Measurements from ENCODE around the gene DMGDH. TPM values are rescaled to one million over a fixed set of nuclear protein-coding genes. Genes with fewer than 3 reads are reported as not detected.
A peak's percentile ranks its signal among the peaks of the same experiment; 100 is the strongest.

Gene DMGDH
- total RNA-seq, 2 donors from 2014 or later, result 0.30 to 1.4 TPM

GRCh38 chr5:79023348-79023747 is 46.1 kb downstream of the DMGDH start:
- H3K36me3 ChIP-seq, result no peaks in the 10 kb centered on the region
- H3K4me1 ChIP-seq, result no peaks in the 10 kb centered on the region
- H3K9ac ChIP-seq (ENCODE audit: low read depth in 2 of 2, low read length in 2 of 2), result no peak overlapping the region
- no peak overlapping the region for H3K4me3 ChIP-seq
- TF ChIP-seq, protein P1, sequence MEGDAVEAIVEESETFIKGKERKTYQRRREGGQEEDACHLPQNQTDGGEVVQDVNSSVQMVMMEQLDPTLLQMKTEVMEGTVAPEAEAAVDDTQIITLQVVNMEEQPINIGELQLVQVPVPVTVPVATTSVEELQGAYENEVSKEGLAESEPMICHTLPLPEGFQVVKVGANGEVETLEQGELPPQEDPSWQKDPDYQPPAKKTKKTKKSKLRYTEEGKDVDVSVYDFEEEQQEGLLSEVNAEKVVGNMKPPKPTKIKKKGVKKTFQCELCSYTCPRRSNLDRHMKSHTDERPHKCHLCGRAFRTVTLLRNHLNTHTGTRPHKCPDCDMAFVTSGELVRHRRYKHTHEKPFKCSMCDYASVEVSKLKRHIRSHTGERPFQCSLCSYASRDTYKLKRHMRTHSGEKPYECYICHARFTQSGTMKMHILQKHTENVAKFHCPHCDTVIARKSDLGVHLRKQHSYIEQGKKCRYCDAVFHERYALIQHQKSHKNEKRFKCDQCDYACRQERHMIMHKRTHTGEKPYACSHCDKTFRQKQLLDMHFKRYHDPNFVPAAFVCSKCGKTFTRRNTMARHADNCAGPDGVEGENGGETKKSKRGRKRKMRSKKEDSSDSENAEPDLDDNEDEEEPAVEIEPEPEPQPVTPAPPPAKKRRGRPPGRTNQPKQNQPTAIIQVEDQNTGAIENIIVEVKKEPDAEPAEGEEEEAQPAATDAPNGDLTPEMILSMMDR (IDR thresholded peaks at IDR 0.05), result no peak
- no peak overlapping the region for H3K27ac ChIP-seq
- intact Hi-C loops (cut with DNase I), result loop anchor here (5.0 kb wide), 1 partner anchor 439 kb away; no protein-coding TSS in a partner anchor
- no peak for DNase-seq
- H3K27me3 ChIP-seq, result no peaks in the 10 kb centered on the region
- no peaks in the 10 kb centered on the region for H3K9me3 ChIP-seq

- intact Hi-C loops (cut with DNase I), result loop anchor here (5.0 kb wide), 1 partner anchor 440 kb away; no protein-coding TSS in a partner anchor
- Histone ChIP-seq H3K27ac (no peak overlapping the region), H3K9me3 (no peaks in the 10 kb centered on the region), H3K9ac (ENCODE audit: low read depth in 2 of 2, low read length in 2 of 2) (no peak overlapping the region), H3K36me3 (no peaks in the 10 kb centered on the region), H3K27me3 (no peaks in the 10 kb centered on the region), H3K4me3 (no peak overlapping the region), H3K4me1 (no peaks in the 10 kb centered on the region)
- TF ChIP-seq, protein P1 (IDR thresholded peaks at IDR 0.05), result no peak
- DNase-seq, result no peak
These were observed 46.7 kb downstream of the DMGDH start for GRCh38 chr5:79022771-79023170.

DNA sequence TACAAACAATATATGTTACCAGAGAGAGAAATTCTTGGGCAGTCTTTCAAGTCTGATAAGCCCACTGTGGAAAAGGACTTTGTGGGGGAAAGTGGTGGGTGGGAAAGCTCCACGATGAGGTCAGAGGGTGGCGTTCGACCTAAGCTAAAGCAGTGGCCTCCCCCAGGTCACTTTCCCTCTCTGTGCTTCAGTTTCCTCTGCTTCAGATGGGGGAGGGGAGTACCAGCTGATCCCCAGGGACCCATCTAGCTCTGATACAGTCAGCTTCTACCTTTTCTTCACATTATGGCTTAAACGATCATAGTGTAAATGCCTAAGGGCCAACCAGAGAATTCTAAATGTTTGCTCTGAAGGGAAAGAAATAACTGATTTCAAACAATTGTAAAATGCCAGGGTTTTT is 47.7 kb downstream of the DMGDH start:
- TF ChIP-seq, protein P1 (IDR thresholded peaks at IDR 0.05), result no peak
- DNase-seq, result no peak
- no peak overlapping the region for H3K4me3 ChIP-seq
- intact Hi-C loops (cut with DNase I), result loop anchor here (5.0 kb wide), 1 partner anchor 441 kb away; no protein-coding TSS in a partner anchor
- H3K9me3 ChIP-seq, result no peaks in the 10 kb centered on the region
- no peak overlapping the region for H3K9ac ChIP-seq (ENCODE audit: low read depth in 2 of 2, low read length in 2 of 2)
- H3K27ac ChIP-seq, result no peak overlapping the region
- H3K36me3 ChIP-seq, result no peaks in the 10 kb centered on the region
- no peaks in the 10 kb centered on the region for H3K27me3 ChIP-seq
- H3K4me1 ChIP-seq, result no peaks in the 10 kb centered on the region

DNA sequence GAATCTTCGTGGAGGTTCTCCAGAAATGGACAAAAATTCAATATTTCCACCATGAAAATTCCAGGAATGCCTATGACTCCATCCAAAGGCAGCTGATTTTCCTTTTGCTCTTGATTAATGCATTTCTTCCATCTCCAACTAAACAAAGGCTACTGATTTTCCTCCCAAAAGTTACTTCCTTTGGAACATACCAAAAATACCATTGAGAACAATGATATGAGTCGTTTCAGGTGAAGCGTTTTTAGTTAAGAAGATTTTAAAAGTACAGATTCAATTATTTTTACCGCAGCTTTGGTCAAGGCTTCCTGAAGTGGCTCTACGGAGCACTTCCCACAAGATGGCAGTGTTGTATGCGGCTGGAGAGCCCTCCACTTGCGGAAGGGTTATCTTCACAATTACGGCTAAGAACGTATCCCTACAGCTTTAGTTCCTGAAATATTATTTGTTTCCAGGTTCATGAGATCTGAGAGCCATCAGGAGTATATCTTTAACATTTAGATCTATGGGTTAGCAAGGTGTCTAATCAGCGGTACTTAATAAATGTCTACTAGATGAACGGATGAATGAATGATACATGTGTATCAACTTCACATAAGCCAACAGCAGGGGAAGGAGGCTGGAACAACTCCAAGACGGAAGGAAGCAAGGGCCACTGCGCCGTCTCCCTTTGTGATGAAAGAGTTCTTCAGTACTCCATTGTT is 48.5 kb downstream of the DMGDH start:
- Histone ChIP-seq H3K4me3 (no peak overlapping the region), H3K4me1 (no peaks in the 10 kb centered on the region), H3K9me3 (no peaks in the 10 kb centered on the region), H3K27me3 (no peaks in the 10 kb centered on the region), H3K36me3 (no peaks in the 10 kb centered on the region), H3K27ac (no peak overlapping the region), H3K9ac (ENCODE audit: low read depth in 2 of 2, low read length in 2 of 2) (no peak overlapping the region)
- peak; percentile 60 for DNase-seq
- intact Hi-C loops (cut with DNase I), result loop anchor here (5.0 kb wide), 1 partner anchor 441 kb away; no protein-coding TSS in a partner anchor
- TF ChIP-seq, protein P1 (IDR thresholded peaks at IDR 0.05), result peak; percentile 59

- Histone ChIP-seq H3K27me3 (no peaks in the 10 kb centered on the region), H3K4me1 (no peaks in the 10 kb centered on the region), H3K9me3 (no peaks in the 10 kb centered on the region), H3K4me3 (no peak overlapping the region), H3K27ac (no peak overlapping the region), H3K9ac (ENCODE audit: low read depth in 2 of 2, low read length in 2 of 2) (no peak overlapping the region), H3K36me3 (no peaks in the 10 kb centered on the region)
- intact Hi-C loops (cut with DNase I), result no loop called here
- TF ChIP-seq, protein P1 (IDR thresholded peaks at IDR 0.05), result no peak
- DNase-seq, result no peak
These were observed 54.8 kb downstream of the DMGDH start for GRCh38 chr5:79014631-79015030.

All from colonic mucosa (tissue), 4 donors.